Memory B cell (primary cell): Measurements from ENCODE around the gene CCDC91.

ENCODE experiments used
- ATAC-seq: fragments of 150-1000 bp; cut with Tn5 transposase; 2 replicates; pipeline ENCODE4 v1.10.0; 2021; ENCODE audit warnings: low read depth, mild to moderate bottlenecking, moderate library complexity
- DNase-seq, 2 donors: peaks; one replicate each; pipeline ENCODE4 v3.0.0; 2022; ENCODE audit warnings: low spot score in 2 of 2
- H3K27ac Mint-ChIP-seq: one replicate; pipeline ENCODE4 v1.8.0; 2022; ENCODE audit warnings: mild to moderate bottlenecking, moderate library complexity, mixed read lengths
- H3K27me3 Mint-ChIP-seq: one replicate; pipeline ENCODE4 v1.8.0; 2022; ENCODE audit warnings: mixed read lengths
- H3K36me3 Mint-ChIP-seq: one replicate; pipeline ENCODE4 v1.8.0; 2022; ENCODE audit warnings: mild to moderate bottlenecking, mixed read lengths
- H3K4me1 Mint-ChIP-seq: one replicate; pipeline ENCODE4 v1.8.0; 2022; ENCODE audit warnings: mixed read lengths
- H3K4me3 Mint-ChIP-seq: one replicate; pipeline ENCODE4 v1.8.0; 2022; ENCODE audit warnings: mild to moderate bottlenecking, moderate library complexity, mixed read lengths
- H3K9me3 Mint-ChIP-seq: one replicate; pipeline ENCODE4 v1.8.0; 2022; ENCODE audit warnings: mixed read lengths

Gene CCDC91

GRCh38 chr12:28586481-28586880 lies 396.2 kb downstream of the CCDC91 start:
- H3K27ac Mint-ChIP-seq = no peak overlapping the region
- peaks cover under 1% of the 10 kb centered on the region for H3K9me3 Mint-ChIP-seq
- no peaks in the 10 kb centered on the region for H3K4me1 Mint-ChIP-seq
- no peak for ATAC-seq
- H3K4me3 Mint-ChIP-seq = no peak overlapping the region
- no peak for DNase-seq
- H3K27me3 Mint-ChIP-seq = peaks cover 2% of the 10 kb centered on the region
- peaks cover under 1% of the 10 kb centered on the region for H3K36me3 Mint-ChIP-seq

DNA sequence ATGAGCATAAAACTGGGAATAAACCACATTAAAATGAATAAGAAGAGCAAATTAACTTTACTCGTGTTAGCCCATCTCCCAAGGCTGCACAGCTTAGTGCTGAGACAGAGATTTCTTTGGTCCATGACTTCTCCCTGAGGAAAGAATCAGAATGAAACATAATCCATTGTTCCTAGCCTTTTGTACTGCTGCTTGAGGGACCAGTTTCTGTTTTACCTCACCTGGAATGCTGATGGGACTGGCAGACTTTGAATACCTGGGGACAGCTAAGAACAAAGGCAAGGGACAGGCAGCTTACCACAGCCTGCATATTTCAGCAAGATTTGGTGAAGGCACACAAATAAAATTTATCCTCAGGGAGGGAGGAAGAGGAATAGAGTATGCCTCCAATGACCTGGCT lies 401.6 kb downstream of the CCDC91 start:
- Mint-ChIP-seq H3K27me3 (peaks cover 4% of the 10 kb centered on the region), H3K9me3 (peaks cover 9% of the 10 kb centered on the region), H3K4me1 (no peaks in the 10 kb centered on the region), H3K27ac (no peak overlapping the region), H3K4me3 (no peak overlapping the region), H3K36me3 (peaks cover 2% of the 10 kb centered on the region)
- DNase-seq (no peak), ATAC-seq (no peak)
